GM08714 (cell line): ENCODE measurements around the gene TMEM266.

Experiments used
- H3K4me3 ChIP-seq: fragments of 200-500 bp; sonication (Bioruptor generic); 2 replicates; pipeline ENCODE4 v1.5.1; 2014; ENCODE audit warnings: mild to moderate bottlenecking, low read length, inconsistent platforms
- ZNF274 ChIP-seq: IDR thresholded peaks from 2 replicates; pipeline ENCODE4 v1.6.1; 2012; ENCODE audit warnings: mild to moderate bottlenecking, low read depth, low read length

TMEM266 gene

DNA sequence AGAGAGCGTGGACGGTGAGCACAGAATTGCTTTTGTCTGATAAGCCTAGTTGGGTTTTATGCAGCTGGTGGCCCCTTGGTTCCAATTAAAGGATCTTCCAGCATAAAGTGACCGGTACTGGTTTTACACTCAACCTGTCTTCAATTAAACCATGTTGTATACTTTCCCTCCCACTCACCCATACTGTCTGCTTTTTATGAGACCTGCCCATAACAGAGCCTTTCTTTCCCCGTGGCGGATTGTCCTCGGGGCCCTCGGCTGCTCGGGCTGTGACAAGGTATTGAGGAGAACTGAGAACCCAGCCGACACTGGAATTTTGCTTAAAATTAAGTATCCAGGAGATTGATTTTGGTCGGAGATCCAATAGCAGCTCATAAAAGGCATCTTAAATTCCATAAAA lies 98.4 kb downstream of the TMEM266 start:
- TF ChIP-seq ZNF274: no peak
- H3K4me3 ChIP-seq: no peak overlapping the region

DNA sequence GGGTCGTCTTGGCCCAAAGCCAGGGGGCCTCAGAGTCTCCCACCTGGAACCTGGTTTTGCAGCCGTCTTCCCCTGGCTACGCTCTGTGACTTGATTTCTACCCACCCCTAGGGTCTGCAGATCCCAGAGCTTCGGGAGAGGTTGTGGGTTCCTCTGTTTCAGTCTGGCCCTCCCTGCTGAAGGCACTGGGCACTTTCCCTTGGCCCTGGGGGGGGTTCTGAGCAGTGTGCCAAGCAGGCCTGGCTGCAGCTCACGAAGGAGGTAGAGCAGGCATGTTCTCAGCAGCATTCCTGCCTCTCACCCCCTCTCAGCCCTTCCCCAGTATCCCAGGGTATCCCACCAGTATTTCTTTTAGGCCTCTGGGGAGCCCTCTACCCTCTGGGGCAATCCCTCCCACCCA lies 99.0 kb downstream of the TMEM266 start:
- TF ChIP-seq ZNF274: no peak
- no peak overlapping the region for H3K4me3 ChIP-seq

DNA sequence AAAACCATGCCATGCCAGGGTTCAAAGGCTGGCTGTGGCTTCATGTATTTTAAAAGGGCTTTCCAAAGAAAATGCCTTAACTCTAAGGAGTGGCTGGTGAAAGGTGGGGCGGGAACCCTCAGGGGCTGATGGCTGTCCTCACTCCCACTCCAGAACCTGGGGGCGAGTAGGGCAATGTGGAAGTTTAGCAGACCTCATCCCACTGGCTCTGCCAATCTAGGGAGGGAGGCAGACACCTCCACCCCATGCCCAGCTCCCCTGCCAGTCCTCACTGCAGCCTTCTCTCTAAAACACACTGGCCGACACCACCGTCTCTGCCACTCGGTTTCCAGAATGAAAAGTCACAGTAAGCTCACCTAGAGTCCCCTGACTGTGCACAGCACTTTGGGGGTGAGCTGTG lies 99.5 kb downstream of the TMEM266 start:
- no peak overlapping the region for H3K4me3 ChIP-seq
- TF ChIP-seq ZNF274: no peak

DNA sequence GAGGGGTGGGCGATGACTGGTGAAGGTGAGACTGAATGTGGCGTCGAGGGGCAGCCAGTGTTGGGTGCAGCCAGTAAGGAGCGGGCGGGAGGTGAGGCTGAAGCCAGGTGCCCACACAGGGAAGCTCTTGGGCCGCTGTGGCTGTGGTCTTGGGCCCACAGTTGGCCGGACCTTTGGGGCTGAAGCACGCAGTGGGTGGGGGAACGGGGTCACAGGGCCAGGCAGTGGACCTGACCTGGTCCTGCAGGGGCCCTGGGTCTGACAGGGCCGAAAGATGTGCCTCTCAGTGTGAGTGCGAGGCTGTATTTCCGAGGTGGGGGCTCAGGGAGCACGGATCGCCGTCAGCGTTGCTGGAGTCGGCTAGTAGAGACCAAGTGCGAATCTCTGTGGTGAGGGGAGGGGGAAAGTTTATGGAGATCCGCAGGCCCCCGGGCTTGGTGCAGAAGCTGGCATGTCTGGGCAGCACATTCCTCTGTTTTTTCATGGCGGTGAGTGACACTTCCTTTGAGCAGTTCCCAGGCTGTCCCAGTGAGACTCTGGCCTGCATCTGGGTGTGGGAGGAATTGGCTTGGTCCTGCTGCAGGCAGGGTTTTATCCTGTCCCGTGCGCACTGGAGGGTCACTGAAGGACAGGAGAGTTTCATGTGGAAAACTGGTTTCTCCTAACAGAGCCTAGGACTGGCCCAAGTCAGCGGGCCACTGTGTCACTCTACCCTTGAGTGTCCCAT lies 100.8 kb downstream of the TMEM266 start:
- no peak overlapping the region for H3K4me3 ChIP-seq
- TF ChIP-seq ZNF274: no peak

DNA sequence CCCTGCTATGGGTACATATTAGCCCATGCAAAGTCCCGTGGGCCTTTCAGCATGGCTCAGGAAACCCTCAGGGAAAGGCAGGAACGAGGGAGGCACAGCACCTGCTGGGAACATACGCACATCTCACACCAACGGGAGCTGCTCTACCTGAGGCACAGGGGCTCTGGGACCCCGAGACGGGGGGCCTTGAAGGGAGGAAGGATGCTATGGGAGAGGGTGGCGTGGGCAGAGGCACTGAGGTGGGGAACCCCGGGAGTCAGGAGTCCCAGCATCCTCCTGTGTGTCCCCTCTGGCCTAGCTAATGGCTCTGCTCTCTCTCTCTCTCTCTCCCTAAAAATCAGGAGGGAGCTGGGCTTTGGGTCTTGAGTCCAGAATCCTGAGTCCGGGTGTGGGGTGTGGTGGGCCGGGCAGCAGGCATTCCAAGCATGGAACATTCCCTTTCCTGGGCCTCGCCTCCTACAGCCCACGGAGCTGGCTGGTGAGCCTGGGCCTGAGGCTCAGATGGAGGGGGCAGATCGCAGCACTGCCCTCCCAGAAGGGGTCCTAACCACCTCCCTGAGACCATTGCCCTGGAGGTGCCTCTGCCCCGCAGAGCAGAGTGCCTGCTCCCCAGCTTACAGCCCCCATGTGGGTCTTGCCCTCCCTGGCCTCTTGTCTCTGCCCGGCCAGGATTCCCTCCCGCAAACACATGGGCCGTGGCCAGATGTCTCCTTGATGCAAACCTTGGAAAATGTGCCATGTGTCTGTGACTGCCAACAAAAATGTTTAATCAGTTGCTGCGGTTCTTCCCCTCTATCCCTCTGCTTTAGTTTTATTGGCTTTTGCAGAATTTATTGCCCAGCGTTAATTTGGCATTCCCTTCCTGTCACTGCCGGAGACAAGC lies 101.6 kb downstream of the TMEM266 start:
- no peak for TF ChIP-seq ZNF274

DNA sequence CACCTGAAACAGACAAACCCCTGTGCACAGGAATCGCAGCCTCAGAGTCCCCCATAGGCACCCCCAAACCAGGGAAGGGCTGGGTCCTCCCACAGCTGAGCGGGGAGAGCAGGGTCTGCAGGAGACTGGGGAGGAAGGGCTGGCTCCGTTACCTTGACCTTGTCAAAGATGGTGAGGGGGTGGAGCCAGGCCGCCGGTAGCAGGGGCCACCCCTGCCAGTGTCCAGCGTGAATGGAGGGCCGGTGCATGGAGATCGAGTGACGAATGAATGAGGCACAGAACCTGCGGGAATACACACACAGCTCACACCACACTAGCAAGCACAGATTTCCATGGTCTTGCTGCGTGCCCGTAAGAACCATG lies 102.2 kb downstream of the TMEM266 start:
- H3K4me3 ChIP-seq: no peak overlapping the region
- no peak for TF ChIP-seq ZNF274

More for the DNA sequence above, 101.6 kb downstream of the TMEM266 start:
- no peak overlapping the region for H3K4me3 ChIP-seq

DNA sequence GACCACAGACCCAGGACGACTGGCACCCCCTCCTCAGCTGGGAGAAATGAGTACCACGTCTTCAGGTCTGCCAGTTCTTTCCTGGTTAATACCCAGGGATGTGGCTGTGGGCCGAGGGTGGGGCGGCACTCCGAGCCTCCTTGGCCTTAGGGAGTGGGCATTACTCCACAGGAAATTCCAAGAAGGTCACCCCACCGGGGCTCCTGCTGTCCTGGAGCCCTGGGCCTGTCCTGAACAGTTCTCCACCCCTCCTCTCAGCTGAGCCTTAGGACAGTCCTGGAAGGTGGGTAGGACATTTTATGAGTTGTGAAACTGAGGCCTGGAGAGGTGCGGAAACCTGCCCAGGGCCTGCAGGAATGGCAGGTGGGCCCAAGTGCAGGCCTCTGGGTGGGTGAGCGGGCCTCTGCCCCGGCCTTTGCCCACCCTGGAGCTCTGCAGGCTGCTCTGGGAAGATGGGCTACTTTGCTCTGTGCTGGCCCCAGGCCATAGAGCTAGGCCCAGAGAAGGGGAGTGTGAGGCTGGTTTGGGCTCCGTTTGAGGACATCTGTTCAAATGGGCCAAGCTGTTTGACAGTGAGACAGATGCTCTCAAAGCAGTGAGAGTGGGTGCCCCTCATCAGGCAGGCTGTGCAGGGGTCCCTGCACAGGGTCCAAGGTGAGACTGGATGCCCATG lies 103.1 kb downstream of the TMEM266 start:
- H3K4me3 ChIP-seq: no peak overlapping the region
- TF ChIP-seq ZNF274: no peak

DNA sequence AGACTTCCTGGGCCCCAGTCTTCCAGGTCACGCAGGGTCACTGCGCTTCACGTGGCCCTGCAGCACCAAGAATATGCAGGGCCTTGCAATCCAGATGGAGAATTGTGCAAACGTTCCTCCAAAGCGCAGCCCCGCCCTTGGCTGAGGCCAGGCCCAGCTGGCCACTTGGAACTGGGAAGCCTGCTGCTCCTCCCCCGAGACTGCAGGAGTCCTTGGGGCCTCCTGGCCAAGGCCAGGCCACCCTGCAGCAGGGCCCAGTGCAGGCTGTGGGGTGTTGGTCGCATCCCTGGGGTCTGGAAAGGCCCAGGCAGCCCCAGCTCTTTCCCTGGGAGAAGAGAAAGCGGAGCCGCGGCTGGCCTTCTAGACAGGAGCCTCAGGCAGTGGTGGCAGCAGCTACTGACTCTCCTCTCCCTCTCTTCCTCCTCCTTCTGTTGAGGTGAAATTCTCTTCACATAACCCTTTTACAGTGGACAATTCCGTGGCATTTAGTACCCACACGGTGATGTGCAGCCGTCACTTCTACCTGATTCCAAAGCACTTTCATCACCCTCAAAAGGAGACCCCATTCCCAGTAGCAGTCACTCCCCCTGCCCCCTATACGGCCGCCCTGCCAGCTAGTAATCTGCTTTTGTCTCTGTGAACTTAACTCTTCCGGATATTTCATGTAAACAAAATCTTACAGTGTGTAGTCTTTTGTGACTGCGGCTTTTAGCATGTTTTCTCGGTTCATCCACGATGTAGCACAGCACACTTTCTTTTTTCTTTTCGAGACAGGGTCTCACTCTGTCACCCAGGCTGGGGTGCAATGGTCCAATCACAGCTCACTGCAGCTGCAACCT lies 103.9 kb downstream of the TMEM266 start:
- TF ChIP-seq ZNF274: no peak
- no peak overlapping the region for H3K4me3 ChIP-seq

DNA sequence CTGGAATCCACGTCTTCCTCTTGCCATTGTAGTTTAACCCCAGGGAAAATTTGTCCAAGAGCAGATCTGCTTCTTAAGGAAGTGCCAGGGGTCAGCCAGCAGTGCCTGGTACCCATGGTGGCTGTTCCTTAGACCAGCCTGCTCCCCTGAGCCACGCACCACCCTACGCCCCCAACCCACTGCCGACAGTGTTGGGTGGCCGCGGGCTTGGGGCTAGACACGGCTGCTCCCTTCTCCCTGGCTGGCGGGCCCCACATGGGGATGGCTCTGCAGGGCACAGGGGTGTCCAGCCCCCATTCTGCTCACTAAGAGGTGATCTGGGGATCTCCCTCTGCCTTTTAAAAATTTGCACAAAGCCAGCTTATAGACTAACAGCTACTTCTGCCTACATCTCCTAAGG lies 104.8 kb downstream of the TMEM266 start:
- TF ChIP-seq ZNF274: no peak
- no peak overlapping the region for H3K4me3 ChIP-seq

DNA sequence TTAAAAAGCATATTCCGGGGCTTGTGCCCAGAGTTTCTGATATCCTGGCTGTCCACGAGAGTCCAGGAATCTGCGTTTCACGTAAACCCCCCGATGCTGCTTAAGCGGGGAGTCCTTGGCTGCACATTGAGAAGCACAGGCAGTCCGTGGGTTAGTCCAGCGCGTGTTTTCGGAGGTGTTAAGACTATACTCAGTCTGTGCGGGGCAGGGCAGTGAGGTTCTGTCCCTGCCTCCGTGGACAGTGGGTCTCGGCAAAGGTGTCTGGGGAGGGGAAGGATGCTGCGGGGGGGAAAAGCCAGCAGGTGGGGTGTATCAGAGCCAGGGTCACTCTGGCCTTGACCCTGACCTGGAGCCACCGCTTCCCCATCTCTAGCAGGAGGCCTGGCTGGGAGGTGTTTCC lies 106.2 kb downstream of the TMEM266 start:
- no peak overlapping the region for H3K4me3 ChIP-seq
- no peak for TF ChIP-seq ZNF274

DNA sequence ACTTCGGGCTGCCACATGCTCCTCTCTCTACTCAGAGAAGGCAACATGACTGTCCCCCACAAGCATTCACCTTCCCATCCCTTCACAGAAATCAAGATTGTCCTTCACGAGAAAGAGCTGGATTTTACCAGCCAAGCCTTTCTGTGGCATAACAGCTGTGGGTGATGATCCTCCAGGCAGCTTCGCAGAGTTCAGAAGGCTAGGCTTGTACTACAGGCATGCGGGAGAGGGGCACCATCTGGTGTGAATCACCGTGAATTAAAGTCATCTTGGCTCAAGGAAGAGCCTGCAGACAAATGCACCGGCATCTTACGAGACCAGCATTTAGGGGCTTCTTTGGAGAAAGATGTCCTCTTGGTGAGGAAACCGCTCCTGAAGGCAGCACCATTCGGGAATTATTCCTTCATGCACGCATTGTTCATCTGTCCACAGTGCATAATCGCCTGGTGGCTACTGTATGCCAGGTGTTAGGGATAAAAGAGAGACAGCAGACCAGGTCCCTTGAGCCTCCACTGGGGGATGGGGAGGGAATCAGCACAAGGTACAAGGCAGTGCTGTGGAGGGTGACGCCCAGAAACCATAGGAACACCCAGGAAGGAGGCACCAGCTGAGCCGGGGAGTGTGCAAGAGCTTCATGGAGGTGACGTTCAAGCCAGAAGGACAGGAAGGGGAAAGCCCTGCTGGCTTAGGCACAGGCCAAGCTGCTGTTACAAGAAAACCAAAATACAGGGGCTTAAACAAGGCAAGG lies 108.6 kb downstream of the TMEM266 start:
- TF ChIP-seq ZNF274: no peak

DNA sequence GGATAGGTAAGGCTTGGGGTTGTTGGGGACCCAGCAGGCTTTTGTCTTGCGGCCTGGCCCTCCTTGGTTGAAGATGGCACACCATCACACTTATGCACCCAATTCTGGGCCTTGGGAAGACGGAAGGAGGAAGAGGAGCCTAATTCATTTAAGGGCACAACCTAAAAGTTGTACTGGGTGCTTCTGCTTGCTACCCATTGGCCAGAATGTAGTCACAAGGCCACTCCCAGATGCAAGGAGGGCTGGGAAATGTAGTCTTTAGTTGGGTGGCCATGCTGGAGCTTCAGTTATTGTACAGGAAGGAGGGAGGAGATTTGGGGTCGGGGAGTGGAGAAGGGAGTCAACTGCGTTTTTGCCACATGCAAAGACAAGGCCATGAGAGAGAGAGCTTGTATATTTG lies 109.2 kb downstream of the TMEM266 start:
- no peak overlapping the region for H3K4me3 ChIP-seq
- TF ChIP-seq ZNF274: no peak

More for the DNA sequence above, 108.6 kb downstream of the TMEM266 start:
- no peak overlapping the region for H3K4me3 ChIP-seq
